ENCODE results near the gene FAM76A. TPM values are rescaled to one million over a fixed set of nuclear protein-coding genes. Genes with fewer than 3 reads are reported as not detected.

FAM76A gene
- total and polyA plus RNA-seq, 10 donors: 4.0 to 18.2 (median 13.4) TPM

- Histone ChIP-seq H3K4me1 (peaks cover 0 to 8% (median 0%) of the 10 kb centered on the region in 6 donors), H3K4me3 (no peak overlapping the region), H3K9me3 (no peaks in the 10 kb centered on the region), H3K36me3 (peaks cover 0 to 100% (median 53%) of the 10 kb centered on the region in 6 donors), H3K27me3 (replicated peaks in 1 of 7) (no peaks in the 10 kb centered on the region), H3K27ac (peak overlapping the region in 1 of 8 donors; percentile 2)
- WGBS, 5 donors: 89 to 97% (median 95%) methylated on average over 4 of the region's 4 CpGs
- intact Hi-C loops (cut with DNase I; ENCODE audit: low total_unique reads): no loop called here
- DNase-seq: no peak
- TF ChIP-seq POLR2AphosphoS5 (IDR thresholded peaks at IDR 0.05): no peak
- TF ChIP-seq CTCF (IDR thresholded peaks at IDR 0.05 in 8 of 11, conservative IDR thresholded peaks at IDR 0.05 in 3 of 11): no peak
Observed at GRCh38 chr1:27755865-27756264, 30.1 kb downstream of the FAM76A start.

GRCh38 chr1:27759236-27759635 is 33.5 kb downstream of the FAM76A start:
- DNase-seq: no peak
- Histone ChIP-seq H3K4me1 (no peaks in the 10 kb centered on the region), H3K4me3 (no peak overlapping the region), H3K9me3 (no peaks in the 10 kb centered on the region), H3K36me3 (peaks cover 0 to 84% (median 50%) of the 10 kb centered on the region in 6 donors), H3K27me3 (replicated peaks in 1 of 7) (no peaks in the 10 kb centered on the region), H3K27ac (no peak overlapping the region)
- TF ChIP-seq CTCF (IDR thresholded peaks at IDR 0.05 in 8 of 11, conservative IDR thresholded peaks at IDR 0.05 in 3 of 11) (no peak), POLR2A (IDR thresholded peaks at IDR 0.05) (no peak), POLR2AphosphoS5 (IDR thresholded peaks at IDR 0.05) (no peak)
- WGBS, 5 donors: 89 to 97% (median 95%) methylated on average over 2 of the region's 2 CpGs
- intact Hi-C loops (cut with DNase I; ENCODE audit: low total_unique reads): no loop called here

- TF ChIP-seq CTCF (IDR thresholded peaks at IDR 0.05 in 8 of 11, conservative IDR thresholded peaks at IDR 0.05 in 3 of 11): no peak
- no peak for TF ChIP-seq POLR2AphosphoS5 (IDR thresholded peaks at IDR 0.05)
- no peak for TF ChIP-seq POLR2A (IDR thresholded peaks at IDR 0.05)
- Histone ChIP-seq H3K27me3 (replicated peaks in 1 of 7) (no peaks in the 10 kb centered on the region), H3K4me1 (no peaks in the 10 kb centered on the region), H3K9me3 (no peaks in the 10 kb centered on the region), H3K4me3 (no peak overlapping the region), H3K27ac (no peak overlapping the region), H3K36me3 (peaks cover 0 to 72% (median 44%) of the 10 kb centered on the region in 6 donors)
- DNase-seq: no peak
- WGBS, 5 donors: 85 to 95% (median 90%) methylated on average over 3 of the region's 3 CpGs
- intact Hi-C loops (cut with DNase I; ENCODE audit: low total_unique reads): no loop called here
Observed at GRCh38 chr1:27760426-27760825, 34.7 kb downstream of the FAM76A start.

- no peak overlapping the region for H3K27ac ChIP-seq
- no peak overlapping the region for H3K4me3 ChIP-seq
- no peaks in the 10 kb centered on the region for H3K4me1 ChIP-seq
- DNase-seq: no peak
- peaks cover 0 to 56% (median 31%) of the 10 kb centered on the region in 6 donors for H3K36me3 ChIP-seq
- intact Hi-C loops (cut with DNase I; ENCODE audit: low total_unique reads): no loop called here
- no peak for TF ChIP-seq POLR2A (IDR thresholded peaks at IDR 0.05)
- TF ChIP-seq POLR2AphosphoS5 (IDR thresholded peaks at IDR 0.05): no peak
- no peak for TF ChIP-seq CTCF (IDR thresholded peaks at IDR 0.05 in 8 of 11, conservative IDR thresholded peaks at IDR 0.05 in 3 of 11)
- WGBS, 5 donors: 91 to 100% (median 97%) methylated on average over 1 of the region's 1 CpG
- H3K27me3 ChIP-seq (replicated peaks in 1 of 7): no peaks in the 10 kb centered on the region
- H3K9me3 ChIP-seq: no peaks in the 10 kb centered on the region
Observed at GRCh38 chr1:27762033-27762432, 36.3 kb downstream of the FAM76A start.

Data from spleen (tissue), 11 donors.